MCF 10A (cell line): ENCODE results near the gene PLXNC1. TPM values are rescaled to one million over a fixed set of nuclear protein-coding genes. Genes with fewer than 3 reads are reported as not detected.

Experiments
- BruUV-seq: library from RNA; stranded (reverse); fragments of 400-500 nt; replicated peaks from 2 replicates; lab custom pipeline; 2021; lab: Mats Ljungman, UMichigan
- CTCF ChIA-PET: fragments of 300-600 bp; sonication (Branson Sonifier 250); formaldehyde crosslinking; extraction: SDS; loops from one replicate; lab custom pipeline; 2021; ENCODE audit warnings: antibody characterized with exemption, inconsistent platforms; lab: Yijun Ruan, JAX
- POLR2A ChIA-PET: fragments of 300-600, 350-650 bp; sonication (Branson Sonifier 250); formaldehyde crosslinking; extraction: SDS; loops from one replicate; lab custom pipeline; 2020; ENCODE audit warnings: antibody characterized with exemption, inconsistent platforms; lab: Yijun Ruan, JAX
- DNase-seq: peaks from one replicate; pipeline ENCODE4 v3.0.0-alpha.2; 2018; ENCODE audit not compliant: unreplicated experiment
- H3K27ac Mint-ChIP-seq: one replicate; pipeline ENCODE4 v1.8.0; 2022; ENCODE audit warnings: mild to moderate bottlenecking, low read depth, mixed read lengths; ENCODE audit not compliant: unreplicated experiment
- H3K27me3 Mint-ChIP-seq: one replicate; pipeline ENCODE4 v1.8.0; 2022; ENCODE audit warnings: mixed read lengths; ENCODE audit not compliant: insufficient read depth, unreplicated experiment
- H3K36me3 Mint-ChIP-seq: one replicate; pipeline ENCODE4 v1.8.0; 2022; ENCODE audit warnings: mild to moderate bottlenecking, moderate library complexity, mixed read lengths; ENCODE audit not compliant: insufficient read depth, unreplicated experiment
- H3K4me1 Mint-ChIP-seq: one replicate; pipeline ENCODE4 v1.8.0; 2022; ENCODE audit warnings: mixed read lengths; ENCODE audit not compliant: insufficient read depth, unreplicated experiment
- H3K4me3 Mint-ChIP-seq: one replicate; pipeline ENCODE4 v1.8.0; 2022; ENCODE audit warnings: mild to moderate bottlenecking, moderate library complexity, mixed read lengths; ENCODE audit not compliant: unreplicated experiment
- H3K9me3 Mint-ChIP-seq: one replicate; pipeline ENCODE4 v1.8.0; 2022; ENCODE audit warnings: mixed read lengths; ENCODE audit not compliant: unreplicated experiment
- intact Hi-C: fragments of 100-400 bp; cut with micrococcal nuclease; formaldehyde crosslinking; loops from 2 replicates; pipeline ENCODE4 v1.14.1; 2022
- total RNA-seq: library from RNA; stranded (reverse); gene quantifications from 2 replicates; pipeline ENCODE4 v1.2.3, GENCODE V29; 2022
- TF ChIP-seq, protein P1 (sequence below): fragments of 200-600 bp; IDR thresholded peaks from one replicate; pipeline ENCODE4 v1.8.0; 2022; ENCODE audit warnings: antibody characterized with exemption, mild to moderate bottlenecking; ENCODE audit not compliant: unreplicated experiment

The PLXNC1 gene
- total RNA-seq, 1 experiment from 2014 or later: 2.4 TPM

DNA sequence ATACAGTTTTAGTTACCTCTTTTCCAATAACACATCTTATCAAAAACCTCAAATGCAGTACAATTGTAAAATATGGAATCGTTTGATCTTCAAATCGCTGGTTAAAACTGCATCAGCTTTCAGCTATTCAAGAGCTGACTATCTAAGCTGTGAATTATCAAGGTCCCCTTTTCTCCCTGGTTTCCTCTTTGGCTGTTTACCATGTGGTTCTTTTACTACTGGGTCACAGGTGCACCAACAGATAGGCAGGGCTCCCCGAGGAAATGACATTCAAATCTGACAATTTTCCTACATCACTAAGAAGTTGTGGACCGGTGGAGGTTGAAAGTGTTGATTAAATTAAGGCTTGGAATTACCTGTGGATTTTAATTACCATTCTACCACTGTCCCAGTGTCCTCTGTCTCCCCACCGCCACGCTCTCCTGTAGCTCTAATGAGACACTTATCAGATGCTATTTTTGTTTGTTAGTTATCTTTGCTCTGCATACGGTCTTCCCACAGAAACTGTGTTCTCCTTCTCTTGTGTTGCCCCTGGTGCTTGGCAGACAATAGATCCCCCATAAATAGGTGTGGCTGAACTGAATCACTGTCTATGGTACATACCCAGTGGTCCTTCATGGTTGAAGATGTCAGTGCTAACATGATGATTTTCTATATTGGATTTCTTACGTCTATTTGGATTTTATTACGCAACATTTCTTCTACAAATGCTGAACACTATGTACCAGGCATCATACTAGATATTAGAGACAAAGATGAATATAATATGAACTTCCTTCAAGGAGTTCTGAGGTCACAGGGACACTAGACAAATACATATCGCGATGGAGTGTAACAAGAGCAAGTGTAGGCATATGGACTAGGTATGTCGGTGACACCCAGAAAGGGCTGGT lies 20.9 kb upstream of the PLXNC1 start:
- intact Hi-C loops: no loop called here
- Mint-ChIP-seq H3K27me3 (peaks cover 64% of the 10 kb centered on the region), H3K4me1 (peaks cover 7% of the 10 kb centered on the region), H3K27ac (no peak overlapping the region), H3K9me3 (no peaks in the 10 kb centered on the region), H3K4me3 (no peak overlapping the region), H3K36me3 (no peaks in the 10 kb centered on the region)
- no peak for DNase-seq
- TF ChIP-seq, protein P1, sequence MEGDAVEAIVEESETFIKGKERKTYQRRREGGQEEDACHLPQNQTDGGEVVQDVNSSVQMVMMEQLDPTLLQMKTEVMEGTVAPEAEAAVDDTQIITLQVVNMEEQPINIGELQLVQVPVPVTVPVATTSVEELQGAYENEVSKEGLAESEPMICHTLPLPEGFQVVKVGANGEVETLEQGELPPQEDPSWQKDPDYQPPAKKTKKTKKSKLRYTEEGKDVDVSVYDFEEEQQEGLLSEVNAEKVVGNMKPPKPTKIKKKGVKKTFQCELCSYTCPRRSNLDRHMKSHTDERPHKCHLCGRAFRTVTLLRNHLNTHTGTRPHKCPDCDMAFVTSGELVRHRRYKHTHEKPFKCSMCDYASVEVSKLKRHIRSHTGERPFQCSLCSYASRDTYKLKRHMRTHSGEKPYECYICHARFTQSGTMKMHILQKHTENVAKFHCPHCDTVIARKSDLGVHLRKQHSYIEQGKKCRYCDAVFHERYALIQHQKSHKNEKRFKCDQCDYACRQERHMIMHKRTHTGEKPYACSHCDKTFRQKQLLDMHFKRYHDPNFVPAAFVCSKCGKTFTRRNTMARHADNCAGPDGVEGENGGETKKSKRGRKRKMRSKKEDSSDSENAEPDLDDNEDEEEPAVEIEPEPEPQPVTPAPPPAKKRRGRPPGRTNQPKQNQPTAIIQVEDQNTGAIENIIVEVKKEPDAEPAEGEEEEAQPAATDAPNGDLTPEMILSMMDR: no peak
- no TSS peak for BruUV-seq
- CTCF ChIA-PET: interaction anchor here (0.8 kb wide), 1 partner anchor 8 kb away, joined by 3 read pairs; no protein-coding TSS in a partner anchor
- POLR2A ChIA-PET: no interaction called here

DNA sequence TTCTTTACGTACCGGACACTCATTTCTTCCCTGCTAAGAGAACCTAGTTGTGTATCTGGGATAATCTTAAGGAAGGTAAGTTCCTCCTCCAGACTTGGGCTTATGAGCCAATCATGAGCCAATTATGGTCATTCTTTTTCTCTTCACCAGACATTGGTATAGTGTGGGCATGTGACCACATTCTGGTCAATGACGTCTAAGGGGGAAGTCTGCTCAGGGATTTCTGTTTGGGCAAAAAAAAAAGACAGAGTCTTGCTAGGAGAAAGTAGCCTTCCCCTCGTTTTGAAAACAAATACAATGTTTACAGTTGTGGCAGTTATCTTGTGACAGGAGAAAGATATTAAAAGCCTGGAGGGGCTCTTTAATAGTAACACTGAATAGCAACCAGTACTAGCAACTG lies 20.1 kb upstream of the PLXNC1 start:
- peaks cover 63% of the 10 kb centered on the region for H3K27me3 Mint-ChIP-seq
- POLR2A ChIA-PET: interaction anchor here (0.6 kb wide), 1 partner anchor 516 kb away, joined by 3 read pairs; no protein-coding TSS in a partner anchor
- TF ChIP-seq, protein P1: no peak

DNA sequence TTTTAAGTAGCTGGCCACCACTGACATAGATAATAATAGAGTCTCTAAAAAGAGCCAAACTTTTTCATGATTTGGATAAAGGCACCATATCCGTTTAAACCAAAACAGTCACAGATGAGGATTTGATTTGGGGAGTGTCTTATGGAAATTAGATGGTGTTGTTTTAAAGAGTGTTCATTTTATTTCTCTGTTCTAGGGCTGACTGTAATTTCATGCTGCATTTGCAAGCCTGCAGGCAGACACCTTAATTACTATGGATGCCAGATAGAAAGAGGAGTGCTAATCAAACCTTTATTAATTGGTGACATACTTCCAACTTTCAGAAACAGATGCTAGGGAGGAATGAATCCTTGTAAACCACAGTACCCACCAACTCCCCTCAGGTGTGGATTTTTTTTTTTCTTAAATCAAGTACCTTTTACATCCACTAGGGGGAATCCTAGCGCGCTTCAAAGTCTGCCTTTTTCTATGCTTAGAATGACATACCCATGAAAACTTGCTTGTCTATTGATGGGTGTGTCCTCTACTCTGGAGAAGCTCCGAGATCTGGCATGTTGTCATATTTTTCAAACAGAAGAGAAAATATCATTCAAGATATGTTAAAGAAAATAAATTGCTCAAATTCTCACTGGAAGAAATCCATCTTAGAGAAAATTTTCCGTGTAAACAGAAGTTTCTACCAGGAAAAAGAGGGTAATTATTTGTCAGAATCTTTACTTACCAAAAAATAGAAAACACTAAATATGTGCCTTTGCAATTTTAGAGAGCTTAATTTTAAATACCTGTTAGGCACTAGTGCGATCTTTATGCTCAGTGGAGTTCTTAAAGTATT lies 14.2 kb upstream of the PLXNC1 start:
- peak; percentile 64 for DNase-seq
- no peaks in the 10 kb centered on the region for H3K4me1 Mint-ChIP-seq
- BruUV-seq: no TSS peak
- no peaks in the 10 kb centered on the region for H3K36me3 Mint-ChIP-seq
- H3K27me3 Mint-ChIP-seq: peaks cover 8% of the 10 kb centered on the region
- no peak overlapping the region for H3K4me3 Mint-ChIP-seq
- intact Hi-C loops: loop anchor here (1.0 to 10.0 kb wide), 3 partner anchors 131 to 398 kb away; no protein-coding TSS in a partner anchor
- no peaks in the 10 kb centered on the region for H3K9me3 Mint-ChIP-seq
- POLR2A ChIA-PET: interaction anchor here (0.6 to 1.5 kb wide), 5 partner anchors 9 to 300 kb away, joined by 3 to 5 read pairs (median 4); no protein-coding TSS in a partner anchor
- no peak overlapping the region for H3K27ac Mint-ChIP-seq
- CTCF ChIA-PET: interaction anchor here (0.5 to 2.6 kb wide), 35 partner anchors 9 to 627 kb away, joined by 3 to 20 read pairs (median 3); no protein-coding TSS in a partner anchor
- TF ChIP-seq, protein P1: peak; percentile 72

More for the DNA sequence above, 20.1 kb upstream of the PLXNC1 start:
- CTCF ChIA-PET: interaction anchor here (0.7 to 1.6 kb wide), 3 partner anchors 10 to 306 kb away, joined by 4 to 6 read pairs (median 6); no protein-coding TSS in a partner anchor
- BruUV-seq: no TSS peak
- no peak overlapping the region for H3K4me3 Mint-ChIP-seq
- intact Hi-C loops: no loop called here
- H3K27ac Mint-ChIP-seq: no peak overlapping the region
- H3K4me1 Mint-ChIP-seq: peaks cover 7% of the 10 kb centered on the region
- no peaks in the 10 kb centered on the region for H3K9me3 Mint-ChIP-seq
- DNase-seq: no peak
- no peaks in the 10 kb centered on the region for H3K36me3 Mint-ChIP-seq
